ENCODE results near the gene CNDP2. TPM values are rescaled to one million over a fixed set of nuclear protein-coding genes. Genes with fewer than 3 reads are reported as not detected.

Gene CNDP2
- 100 to 1,000 TPM; 155 to 160 TPM for total RNA-seq

GRCh38 chr18:74495581-74496507 is at the start of gene CNDP2:
TSS of gene CNDP2 (plus strand) at chr18:74496363. CDS start at chr18:74499974, 3,611 bp downstream.

GRCh38 chr18:74457043-74457724 is 39.0 kb upstream of the CNDP2 start, which contains the start of gene DIPK1C:
TSS of gene DIPK1C (minus strand) at chr18:74457308. CDS start at chr18:74457259, 49 bp downstream.

GRCh38 chr18:74534150-74534969 is 38.2 kb downstream of the CNDP2 start, which contains the start of gene CNDP1:
TSS of gene CNDP1 (plus strand) at chr18:74534500. CDS start at chr18:74534668, 168 bp downstream.

Other genes with a start within 250 kb of the CNDP2 start
- gene CYB5A, start 204.4 kb upstream of the CNDP2 start, total RNA-seq: 10 to 100 TPM; 25.4 to 25.9 TPM
- gene C18orf63, start 180.5 kb upstream of the CNDP2 start, total RNA-seq: not detected
- not detected for gene DIPK1C, start 39.1 kb upstream of the CNDP2 start, total RNA-seq
- gene CNDP1, start 38.1 kb downstream of the CNDP2 start, total RNA-seq: not detected
- 10 to 100 TPM; 16.7 to 17.8 TPM for gene ZNF407, start 101.5 kb downstream of the CNDP2 start, total RNA-seq

Measured in activated naive CD4-positive, alpha-beta T cell treated with anti-CD3 and anti-CD28 coated beads, Interleukin-2, amount 10 ng/mL, durations not matched to agents 5 hours and 36 hours (primary cell).